Measurements from ENCODE around the gene TMIE. TPM values are rescaled to one million over a fixed set of nuclear protein-coding genes. Genes with fewer than 3 reads are reported as not detected.
"Not testable (repeated sequence)": the region's sequence is repeated elsewhere in the genome, so short reads cannot be mapped to it uniquely, and the experiment has no call there.

The TMIE gene
- total RNA-seq, 1 donor from 2014 or later = 0.44 TPM

DNA sequence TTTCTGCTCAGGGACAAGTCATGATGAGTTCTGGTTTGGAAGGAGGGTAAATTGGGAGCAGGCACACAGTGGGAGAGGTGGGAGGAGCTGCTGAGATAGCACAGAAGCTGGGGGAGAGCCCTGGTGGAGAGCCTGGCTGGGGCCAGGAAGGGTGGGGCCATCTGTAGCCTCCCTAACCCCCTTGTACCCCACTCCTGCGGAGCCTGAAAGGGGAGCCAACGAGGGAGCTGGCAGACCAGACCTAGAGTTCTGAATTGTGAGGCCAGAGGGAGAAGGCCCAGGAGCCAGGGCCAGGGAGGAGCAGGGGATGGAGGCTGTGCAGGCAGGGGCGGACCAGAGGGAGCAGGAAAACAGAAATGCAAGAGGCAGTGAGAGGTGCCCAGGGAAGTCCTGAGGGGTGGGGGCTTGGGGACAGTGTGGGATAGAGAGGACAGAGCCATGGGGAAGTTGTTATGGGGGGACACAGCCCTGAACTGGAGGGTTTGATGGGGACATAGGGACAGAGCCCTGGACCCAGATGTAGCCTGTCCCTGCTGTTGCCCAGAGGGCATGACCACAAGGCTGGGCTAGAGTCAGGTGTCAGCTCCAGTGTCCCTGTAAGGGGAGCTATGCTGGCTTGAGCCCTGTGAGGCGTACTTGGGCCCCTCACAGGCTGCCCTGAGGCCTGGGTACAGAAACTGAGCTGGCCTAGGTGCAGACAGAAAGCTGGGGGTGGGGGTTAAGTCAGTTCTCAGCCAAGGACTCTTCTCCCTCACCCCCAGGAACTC, 1.2 kb downstream of the TMIE start:
- Mint-ChIP-seq H3K9me3 (no peaks in the 10 kb centered on the region), H3K4me3 (no peak overlapping the region), H3K27ac (no peak overlapping the region), H3K36me3 (ENCODE audit: low read depth) (no peaks in the 10 kb centered on the region), H3K4me1 (no peaks in the 10 kb centered on the region), H3K27me3 (peaks cover 15% of the 10 kb centered on the region)
- ChIA-PET POLR2A (no interaction called here), CTCF (interaction anchor here (1.4 to 1.5 kb wide), 2 partner anchors 193 to 207 kb away, joined by 7 to 9 read pairs; no protein-coding TSS in a partner anchor)
- intact Hi-C loops (cut with micrococcal nuclease) = no loop called here
- ATAC-seq (ENCODE audit: low read depth) = no peak
- TF ChIP-seq, protein P1, sequence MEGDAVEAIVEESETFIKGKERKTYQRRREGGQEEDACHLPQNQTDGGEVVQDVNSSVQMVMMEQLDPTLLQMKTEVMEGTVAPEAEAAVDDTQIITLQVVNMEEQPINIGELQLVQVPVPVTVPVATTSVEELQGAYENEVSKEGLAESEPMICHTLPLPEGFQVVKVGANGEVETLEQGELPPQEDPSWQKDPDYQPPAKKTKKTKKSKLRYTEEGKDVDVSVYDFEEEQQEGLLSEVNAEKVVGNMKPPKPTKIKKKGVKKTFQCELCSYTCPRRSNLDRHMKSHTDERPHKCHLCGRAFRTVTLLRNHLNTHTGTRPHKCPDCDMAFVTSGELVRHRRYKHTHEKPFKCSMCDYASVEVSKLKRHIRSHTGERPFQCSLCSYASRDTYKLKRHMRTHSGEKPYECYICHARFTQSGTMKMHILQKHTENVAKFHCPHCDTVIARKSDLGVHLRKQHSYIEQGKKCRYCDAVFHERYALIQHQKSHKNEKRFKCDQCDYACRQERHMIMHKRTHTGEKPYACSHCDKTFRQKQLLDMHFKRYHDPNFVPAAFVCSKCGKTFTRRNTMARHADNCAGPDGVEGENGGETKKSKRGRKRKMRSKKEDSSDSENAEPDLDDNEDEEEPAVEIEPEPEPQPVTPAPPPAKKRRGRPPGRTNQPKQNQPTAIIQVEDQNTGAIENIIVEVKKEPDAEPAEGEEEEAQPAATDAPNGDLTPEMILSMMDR (IDR thresholded peaks at IDR 0.05) = no peak
- DNase-seq = no peak

- Mint-ChIP-seq H3K4me1 (no peaks in the 10 kb centered on the region), H3K27ac (no peak overlapping the region), H3K36me3 (ENCODE audit: low read depth) (no peaks in the 10 kb centered on the region), H3K27me3 (peaks cover 15% of the 10 kb centered on the region), H3K4me3 (no peak overlapping the region), H3K9me3 (no peaks in the 10 kb centered on the region)
- ATAC-seq (ENCODE audit: low read depth) = no peak
- ChIA-PET POLR2A (no interaction called here), CTCF (interaction anchor here (1.4 to 1.5 kb wide), 2 partner anchors 192 to 206 kb away, joined by 7 to 9 read pairs; no protein-coding TSS in a partner anchor)
- TF ChIP-seq, protein P1 (IDR thresholded peaks at IDR 0.05) = no peak
- intact Hi-C loops (cut with micrococcal nuclease) = no loop called here
- no peak for DNase-seq
These were observed 1.9 kb downstream of the TMIE start for GRCh38 chr3:46703013-46703520.

- DNase-seq; POLR2A ChIA-PET; CTCF ChIA-PET; H3K27ac Mint-ChIP-seq; H3K4me1 Mint-ChIP-seq; H3K36me3 Mint-ChIP-seq (ENCODE audit: low read depth); intact Hi-C loops (cut with micrococcal nuclease); H3K4me3 Mint-ChIP-seq; ATAC-seq (ENCODE audit: low read depth); H3K9me3 Mint-ChIP-seq: not testable (repeated sequence)
- H3K27me3 Mint-ChIP-seq = peaks cover 15% of the 10 kb centered on the region
These were observed 3.2 kb downstream of the TMIE start for GRCh38 chr3:46704346-46704745.

DNA sequence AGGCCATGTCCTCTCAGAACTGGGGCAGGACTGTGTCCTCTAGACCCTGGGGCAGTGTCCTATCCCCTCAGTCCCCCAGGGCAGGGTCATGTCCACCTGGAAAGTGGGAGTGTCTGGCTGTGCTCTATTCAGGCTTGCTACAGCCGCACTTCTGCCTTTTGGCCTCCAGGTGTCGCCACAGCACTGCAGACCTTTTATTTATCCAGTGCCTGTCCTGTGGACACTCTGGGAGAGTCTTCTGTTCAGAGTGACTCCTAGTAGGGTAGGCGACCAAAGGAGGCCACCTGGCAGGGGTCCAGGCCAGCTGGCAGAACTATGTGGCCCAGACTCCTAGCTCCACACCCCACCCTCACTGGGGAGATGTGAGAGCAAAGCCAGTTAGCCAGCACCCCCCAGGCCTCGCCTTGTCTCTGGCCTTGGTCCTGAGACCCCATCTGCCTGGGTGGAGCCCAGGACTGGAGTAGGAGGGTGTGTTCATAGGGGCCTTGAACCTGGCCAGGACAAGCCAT, 3.9 kb downstream of the TMIE start:
- Mint-ChIP-seq H3K9me3 (no peaks in the 10 kb centered on the region), H3K4me1 (no peaks in the 10 kb centered on the region)

GRCh38 chr3:46705751-46706552, 4.8 kb downstream of the TMIE start:
- Mint-ChIP-seq H3K4me3 (no peak overlapping the region), H3K9me3 (no peaks in the 10 kb centered on the region), H3K4me1 (no peaks in the 10 kb centered on the region), H3K27ac (no peak overlapping the region), H3K27me3 (peaks cover 11% of the 10 kb centered on the region), H3K36me3 (ENCODE audit: low read depth) (no peaks in the 10 kb centered on the region)
- ChIA-PET POLR2A (interaction anchor here (0.6 kb wide), 1 partner anchor 277 kb away, joined by 7 read pairs; no protein-coding TSS in a partner anchor), CTCF (interaction anchor here (0.6 to 2.3 kb wide), 5 partner anchors 179 to 618 kb away, joined by 3 to 15 read pairs (median 3); no protein-coding TSS in a partner anchor)
- intact Hi-C loops (cut with micrococcal nuclease) = loop anchor here (1.0 kb wide), 5 partner anchors 160 to 618 kb away; no protein-coding TSS in a partner anchor
- peak; percentile 4 for DNase-seq
- ATAC-seq (ENCODE audit: low read depth) = no peak
- TF ChIP-seq, protein P1 (IDR thresholded peaks at IDR 0.05) = no peak

More for the DNA sequence above, 3.9 kb downstream of the TMIE start:
- Mint-ChIP-seq H3K27ac (no peak overlapping the region), H3K4me3 (no peak overlapping the region), H3K36me3 (ENCODE audit: low read depth) (no peaks in the 10 kb centered on the region), H3K27me3 (peaks cover 15% of the 10 kb centered on the region)
- ChIA-PET CTCF (interaction anchor here (0.6 to 2.3 kb wide), 4 partner anchors 180 to 204 kb away, joined by 3 to 15 read pairs (median 3); no protein-coding TSS in a partner anchor), POLR2A (interaction anchor here (0.6 kb wide), 1 partner anchor 278 kb away, joined by 7 read pairs; no protein-coding TSS in a partner anchor)
- ATAC-seq (ENCODE audit: low read depth) = peak; percentile 87
- TF ChIP-seq, protein P1 (IDR thresholded peaks at IDR 0.05) = peak; percentile 78
- DNase-seq = peak; percentile 54
- intact Hi-C loops (cut with micrococcal nuclease) = loop anchor here (1.0 kb wide), 5 partner anchors 161 to 619 kb away; no protein-coding TSS in a partner anchor

All from activated B cell treated with CpG ODN at 0.5 μM for 24 hours (primary cell).